ENCODE measurements around the gene HOTAIR.

- TF ChIP-seq CTCF (conservative IDR thresholded peaks at IDR 0.05) (no peak), ZFX (IDR thresholded peaks at IDR 0.05) (no peak)
These were observed 44.0 kb downstream of the HOTAIR start for GRCh38 chr12:53930591-53931255.
